ENCODE data around the gene SORCS2. TPM values are rescaled to one million over a fixed set of nuclear protein-coding genes. Genes with fewer than 3 reads are reported as not detected.

SORCS2 gene
- total and polyA plus RNA-seq, 2 of the 8 experiments (the other 6 are each of a cell fraction or from before 2014, with no cell fraction given), result 0.36 to 1.8 TPM

DNA sequence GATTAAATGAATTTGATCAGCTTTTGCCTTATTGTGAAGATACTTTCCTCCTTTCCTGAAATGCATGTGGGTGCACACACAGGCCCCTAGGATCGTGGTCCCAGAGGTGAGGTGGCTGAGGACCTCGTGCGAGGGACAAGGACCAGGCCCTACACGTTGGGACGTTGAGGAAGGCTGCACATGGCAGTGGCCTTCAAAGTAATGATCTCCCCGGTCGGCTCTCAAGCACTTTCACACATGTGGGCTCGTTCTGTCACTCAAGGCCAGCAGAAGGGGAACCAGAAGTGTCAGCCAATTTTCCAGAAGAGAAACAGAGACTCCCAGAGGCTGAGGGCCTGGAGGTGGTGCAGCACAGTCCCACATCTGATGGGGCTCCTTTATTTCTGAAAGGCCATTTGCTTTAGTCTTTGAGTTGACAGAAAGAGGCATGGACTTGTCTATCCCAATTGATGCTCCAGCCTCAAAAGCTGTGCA is 550.5 kb downstream of the SORCS2 start:
- Histone ChIP-seq H3K27ac (ENCODE audit: low read depth, low read length) (no peak overlapping the region), H2AK5ac (ENCODE audit: low read depth, low read length) (no peak overlapping the region), H3K36me3 (ENCODE audit: control insufficient read depth in 2 of 4, insufficient read depth in 4 of 4, low read length in 3 of 4) (no peaks in the 10 kb centered on the region), H4K20me1 (replicated peaks in 1 of 2; ENCODE audit: control insufficient read depth in 1 of 2, insufficient read depth in 2 of 2, low read length in 2 of 2) (peaks cover 0 to 7% of the 10 kb centered on the region in 2 experiments), H3K56ac (replicated peaks; ENCODE audit: insufficient read length, low read depth, low read length) (no peak overlapping the region), H3K4me3 (ENCODE audit: extremely low read depth in 1 of 4, insufficient read depth in 2 of 4, low read depth in 3 of 4, low read length in 4 of 4) (no peak overlapping the region), H2BK120ac (replicated peaks; ENCODE audit: low read depth, low read length) (no peak overlapping the region), H2BK15ac (ENCODE audit: low read length) (no peak overlapping the region), H3K4me2 (ENCODE audit: insufficient read depth in 1 of 2, low read depth in 2 of 2, low read length in 2 of 2) (no peak overlapping the region), H2BK12ac (ENCODE audit: low read depth, low read length) (no peak overlapping the region), H4K8ac (ENCODE audit: extremely low read depth, insufficient read depth, low read length) (no peak overlapping the region), H3K14ac (ENCODE audit: insufficient read length) (no peak overlapping the region), H2BK20ac (ENCODE audit: low read length) (no peak overlapping the region), H3K23ac (ENCODE audit: insufficient read length) (no peak overlapping the region), H2BK5ac (ENCODE audit: low read depth, low read length) (no peak overlapping the region), H3K9ac (replicated peaks in 1 of 4; ENCODE audit: extremely low read depth in 1 of 4, low read depth in 3 of 4, low read length in 3 of 4) (no peak overlapping the region), H3K79me2 (ENCODE audit: control insufficient read depth in 1 of 2, insufficient read depth in 2 of 2, low read length in 2 of 2) (no peaks in the 10 kb centered on the region), H3K23me2 (ENCODE audit: low read depth, low read length) (no peaks in the 10 kb centered on the region), H3K9me3 (ENCODE audit: insufficient read depth in 2 of 2, low read depth in 1 of 2, low read length in 1 of 2) (no peaks in the 10 kb centered on the region), H3K18ac (ENCODE audit: extremely low read depth, low read length) (no peak overlapping the region), H2AFZ (ENCODE audit: low read length) (no peak overlapping the region), H3K4me1 (replicated peaks in 1 of 4; ENCODE audit: control insufficient read depth in 3 of 4, insufficient read depth in 4 of 4, low read length in 3 of 4) (no peaks in the 10 kb centered on the region), H3K4ac (replicated peaks; ENCODE audit: insufficient read length, low read depth, low read length) (no peak overlapping the region), H3K79me1 (ENCODE audit: low read depth, low read length) (no peaks in the 10 kb centered on the region), H4K5ac (ENCODE audit: insufficient read length, low read depth, low read length) (no peak overlapping the region), H4K91ac (replicated peaks; ENCODE audit: insufficient read length, low read length) (no peak overlapping the region), H3K27me3 (replicated peaks in 1 of 4; ENCODE audit: control insufficient read depth in 3 of 4, extremely low read depth in 1 of 4, insufficient read depth in 3 of 4, low read length in 3 of 4) (no peaks in the 10 kb centered on the region; a peak in 1 of 7 replicates)
- 77% methylated on average over 8 of the region's 8 CpGs; no CpG with 5 or more reads in 1 of the 2 experiments for WGBS, 2 experiments (ENCODE audit: extremely low coverage in 1 of 2, insufficient coverage in 1 of 2, insufficient read length in 1 of 2, insufficient replicate concordance in 2 of 2, low coverage in 1 of 2, low lambda C conversion rate in 2 of 2, missing lambda C conversion rate in 1 of 2)
- TF ChIP-seq FOSL1 (IDR thresholded peaks at IDR 0.05; ENCODE audit: insufficient read depth, low read depth, low read length), result no peak
- no peak for TF ChIP-seq CHD2 (IDR thresholded peaks at IDR 0.05; ENCODE audit: low read length)
- no peak for TF ChIP-seq POLR2A (IDR thresholded peaks at IDR 0.05; ENCODE audit: control extremely low read depth in 1 of 2, low read depth in 2 of 2, low read length in 2 of 2)
- no peak for TF ChIP-seq NANOG (IDR thresholded peaks at IDR 0.05; ENCODE audit: insufficient read depth, low read depth, low read length, poor library complexity, severe bottlenecking)
- CTCF ChIA-PET (ENCODE audit: partially characterized antibody), result interaction anchor here (1.0 kb wide), 1 partner anchor 17 kb away, joined by 3 read pairs; no protein-coding TSS in a partner anchor
- POLR2A ChIA-PET (ENCODE audit: partially characterized antibody), result no interaction called here
- no peak for DNase-seq (ENCODE audit: low read depth in 1 of 2, low spot score in 2 of 2)
- FAIRE-seq, result no peak
